Fibroblast of skin of right biceps (primary cell): Measurements from ENCODE around the gene GTF3C1.
"Not testable (repeated sequence)": the region's sequence is repeated elsewhere in the genome, so short reads cannot be mapped to it uniquely, and the experiment has no call there.

Experiments used
- DNase-seq: peaks from one replicate; pipeline ENCODE4 v3.0.0-alpha.2; 2013

GTF3C1 gene

DNA sequence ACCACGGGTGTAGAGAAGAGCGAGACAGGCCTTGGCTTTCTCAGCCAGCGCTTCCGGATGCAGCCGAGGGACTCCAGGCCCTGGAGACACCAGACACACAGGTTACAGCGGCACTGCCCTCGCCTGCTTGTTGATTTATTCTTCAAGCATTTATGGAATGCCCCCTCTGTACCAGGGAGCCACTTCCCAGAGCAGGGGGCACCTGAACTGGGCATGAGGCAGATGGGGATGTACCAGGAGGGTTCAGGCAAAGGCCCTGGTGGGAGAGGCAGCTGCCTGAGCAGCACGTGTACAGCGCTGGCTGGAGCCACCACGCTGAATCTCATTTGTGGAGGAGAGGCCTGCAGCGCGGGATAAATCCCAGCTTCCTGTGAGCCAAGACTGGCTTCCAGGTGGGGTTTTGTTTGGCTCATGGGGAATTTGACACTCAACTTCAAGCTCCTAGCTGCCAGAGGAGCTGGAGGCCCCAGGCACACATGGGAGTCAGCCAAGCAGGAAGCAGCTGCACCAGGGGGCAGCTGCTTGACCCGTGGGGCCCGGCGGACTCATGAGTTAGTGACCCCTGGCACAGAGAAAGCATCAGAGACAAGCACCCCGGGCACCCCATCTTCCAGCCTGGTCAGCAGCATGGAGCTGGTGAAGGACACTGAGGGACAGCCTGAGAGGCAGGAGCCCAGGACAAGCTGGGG lies 88.1 kb downstream of the GTF3C1 start:
- DNase-seq: no peak

DNA sequence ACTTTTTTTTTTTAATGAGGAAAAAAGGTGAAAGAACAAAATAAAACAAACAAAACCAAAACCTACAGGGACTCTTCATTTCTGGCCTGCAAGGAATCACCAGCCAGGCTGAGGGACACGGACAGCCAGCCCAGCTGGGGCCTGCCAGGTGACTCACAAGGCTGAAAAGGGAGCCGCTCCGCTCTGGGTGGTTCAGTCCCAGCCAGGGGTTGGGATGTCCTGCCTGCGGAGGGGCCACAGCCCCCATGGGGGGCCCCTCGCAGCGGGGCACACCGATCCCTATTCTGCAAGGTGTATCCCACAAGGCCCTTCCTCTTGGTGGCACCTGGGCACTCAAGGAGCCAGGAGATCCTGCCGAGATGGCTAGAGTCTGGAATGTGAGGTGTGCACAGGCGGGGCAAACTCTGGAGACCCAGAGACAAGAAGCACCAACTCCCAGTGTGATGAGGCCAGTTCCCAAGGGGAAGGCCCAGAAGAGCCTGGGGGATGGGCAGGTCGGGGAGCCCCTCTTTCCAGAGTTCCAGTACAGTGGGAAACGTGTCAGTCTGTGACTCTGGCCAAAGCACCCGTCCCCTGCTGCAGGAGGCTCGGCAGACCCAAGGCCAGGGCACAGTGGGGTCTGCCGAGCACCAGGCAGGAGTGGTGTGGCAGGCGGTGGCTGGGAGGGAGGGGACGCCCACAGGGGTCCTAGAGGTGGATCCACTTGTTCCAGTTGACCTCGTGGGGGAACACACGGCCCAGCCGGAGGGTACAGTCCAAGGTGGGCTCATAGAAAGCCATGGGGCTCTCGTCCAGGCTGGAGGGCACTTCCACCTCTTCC lies 88.8 kb downstream of the GTF3C1 start:
- no peak for DNase-seq

DNA sequence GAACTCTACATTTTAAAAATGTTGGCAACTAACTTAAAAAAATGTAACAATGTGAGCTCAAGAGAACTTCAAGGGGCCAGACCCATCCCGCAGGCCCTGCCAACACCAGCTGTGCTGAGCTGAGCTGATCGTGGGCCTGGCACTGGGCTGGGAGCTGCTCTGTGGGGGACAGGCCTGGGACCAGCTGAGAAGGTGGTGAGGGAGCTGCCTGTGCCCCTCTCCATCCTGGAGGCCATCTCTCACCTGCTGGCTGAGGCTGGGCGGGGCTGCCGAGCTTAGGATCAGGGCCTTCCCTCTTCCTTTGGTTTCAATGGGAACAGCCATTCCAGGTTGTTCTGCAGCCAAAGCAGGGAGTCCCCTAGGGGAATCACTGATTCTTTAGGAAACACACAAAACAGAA lies 89.5 kb downstream of the GTF3C1 start:
- no peak for DNase-seq

DNA sequence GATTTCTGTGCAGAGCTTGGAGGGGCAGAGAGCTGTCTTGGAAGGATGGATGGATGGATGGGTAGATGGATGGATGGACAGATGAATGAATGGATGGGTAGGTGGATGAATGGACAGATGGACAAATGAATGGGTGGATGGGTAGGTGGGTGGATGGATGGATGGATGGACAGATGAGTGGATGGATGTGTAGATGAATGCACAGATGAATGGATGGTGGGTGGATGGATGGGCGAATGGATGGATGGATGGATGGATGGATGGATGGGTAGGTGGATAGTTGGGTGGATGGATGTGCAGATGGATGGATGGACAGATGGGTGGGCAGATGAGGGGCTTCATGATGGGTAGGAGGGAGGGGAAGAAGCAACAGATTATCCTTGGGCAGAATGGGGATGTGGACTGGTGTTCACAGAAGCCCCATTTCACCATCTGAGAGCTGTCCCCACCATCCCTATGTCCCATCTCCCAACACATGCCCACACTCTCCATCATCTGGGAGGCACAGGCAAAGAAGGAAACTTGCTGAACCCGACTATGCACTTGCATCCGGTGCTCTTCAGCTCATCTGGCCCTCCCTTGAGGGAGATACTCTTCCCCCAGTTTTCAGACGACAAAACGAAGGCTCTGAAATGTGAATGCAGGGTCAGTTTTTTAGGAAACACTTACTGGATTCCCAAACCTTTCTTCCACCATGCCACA lies 90.6 kb downstream of the GTF3C1 start:
- DNase-seq: no peak

DNA sequence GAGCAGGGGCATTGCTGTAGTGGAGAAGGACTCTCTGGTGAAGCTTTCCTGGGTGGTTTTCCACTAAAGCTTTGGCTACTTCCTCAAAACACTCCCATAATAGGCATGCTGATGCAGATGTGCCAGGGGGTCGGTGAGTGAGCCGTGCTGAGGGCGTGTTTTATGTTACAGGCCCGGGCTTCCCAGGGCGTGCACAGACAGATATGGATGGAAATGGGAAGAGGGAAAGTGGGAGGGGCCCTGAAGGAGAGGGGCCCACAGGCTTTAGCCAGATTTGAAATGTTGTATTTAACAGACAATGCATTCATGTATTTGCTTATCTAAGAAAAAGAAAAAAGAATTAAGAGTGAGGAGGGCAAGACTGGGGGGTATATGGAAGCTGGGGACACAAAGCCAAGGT lies 91.5 kb downstream of the GTF3C1 start:
- no peak for DNase-seq

DNA sequence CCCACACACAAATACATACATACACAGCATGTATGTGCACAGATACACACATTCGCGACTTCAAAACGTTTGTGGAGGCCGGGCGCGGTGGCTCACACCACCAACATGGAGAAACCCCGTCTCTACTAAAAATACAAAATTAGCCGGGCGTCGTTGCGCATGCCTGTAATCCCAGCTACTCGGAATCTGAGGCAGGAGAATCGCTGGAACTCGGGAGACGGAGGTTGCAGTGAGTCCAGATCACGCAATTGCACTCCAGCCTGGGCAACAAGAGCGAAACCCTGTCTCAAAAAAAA lies 92.2 kb downstream of the GTF3C1 start:
- DNase-seq: not testable (repeated sequence)

DNA sequence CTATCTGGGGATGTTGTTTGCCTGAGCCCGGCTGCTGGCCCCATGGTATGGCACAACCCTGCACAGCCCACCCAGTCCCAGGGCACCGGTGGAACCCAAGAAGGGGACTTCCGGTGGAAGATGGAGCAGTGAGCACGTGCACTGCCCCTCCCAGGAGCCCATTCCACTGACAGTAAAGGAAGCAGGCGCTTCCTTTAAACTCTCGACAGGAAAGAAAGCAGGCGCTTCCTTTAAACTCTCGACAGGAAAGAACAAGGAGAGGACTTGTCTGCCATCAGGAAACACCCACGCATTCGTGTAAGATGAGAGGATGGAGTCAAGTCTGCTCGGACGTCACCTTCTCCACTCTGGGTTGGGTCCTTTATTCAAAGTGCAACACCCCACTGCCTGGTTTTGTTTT lies 94.0 kb downstream of the GTF3C1 start:
- DNase-seq: no peak

DNA sequence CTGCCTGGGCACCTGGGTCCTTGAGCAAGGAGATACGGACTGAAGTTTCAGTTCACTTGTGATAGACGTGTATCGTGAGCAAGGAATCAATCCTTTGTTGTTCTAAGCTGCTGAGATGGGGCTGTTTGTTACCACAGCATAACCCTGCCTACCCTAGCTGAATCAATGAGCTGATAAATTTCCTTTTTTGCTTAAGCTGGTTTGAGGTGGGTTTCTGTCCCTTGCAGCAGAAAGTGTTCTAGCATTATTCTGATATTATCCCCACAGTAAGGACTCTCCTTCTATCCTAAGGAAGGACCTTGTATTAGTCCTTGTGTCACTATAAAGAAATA lies 96.3 kb downstream of the GTF3C1 start:
- no peak for DNase-seq

DNA sequence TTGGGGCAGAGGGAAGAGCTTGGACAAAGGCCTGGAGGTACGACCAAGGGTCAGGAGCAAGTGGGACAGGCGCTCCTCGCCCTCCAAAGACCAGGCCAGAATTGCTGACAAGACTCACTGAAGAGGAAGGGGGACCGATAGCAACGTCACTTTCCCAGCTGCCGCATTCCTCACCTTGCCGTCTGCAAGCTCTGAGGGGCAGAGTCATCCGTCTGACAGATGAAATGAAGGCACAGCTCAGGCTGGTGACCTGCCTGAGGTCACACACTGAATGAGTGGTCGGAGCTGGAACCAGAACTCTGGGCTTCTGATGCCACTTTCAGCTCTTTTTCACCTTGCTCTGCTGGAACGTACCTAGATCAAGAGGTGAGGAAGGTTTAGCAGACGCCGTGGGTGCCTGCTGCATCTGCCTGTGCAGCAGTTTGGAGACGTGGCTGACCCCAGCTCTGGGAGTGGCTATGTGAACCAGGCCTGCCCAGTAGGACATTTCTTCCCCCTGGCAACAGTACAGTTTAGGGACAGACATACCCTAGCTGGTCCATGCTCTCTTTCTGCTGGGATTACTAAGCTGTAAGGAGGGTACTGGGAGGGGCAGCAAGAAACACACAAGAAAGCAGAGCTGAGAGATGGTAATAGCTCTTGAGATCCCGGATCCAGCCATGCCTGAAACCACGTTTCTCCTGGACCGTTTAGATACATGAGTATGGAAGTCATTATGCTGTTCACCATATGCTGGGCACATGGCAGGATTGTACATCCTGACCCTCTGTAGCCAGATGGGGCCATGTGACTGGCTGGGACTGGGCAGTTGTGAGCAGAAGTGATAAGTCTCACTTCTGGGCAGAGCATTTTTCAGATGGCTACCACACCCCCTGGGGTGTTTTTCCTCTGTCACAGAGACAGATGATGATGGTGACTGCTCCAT lies 96.9 kb downstream of the GTF3C1 start:
- no peak for DNase-seq

DNA sequence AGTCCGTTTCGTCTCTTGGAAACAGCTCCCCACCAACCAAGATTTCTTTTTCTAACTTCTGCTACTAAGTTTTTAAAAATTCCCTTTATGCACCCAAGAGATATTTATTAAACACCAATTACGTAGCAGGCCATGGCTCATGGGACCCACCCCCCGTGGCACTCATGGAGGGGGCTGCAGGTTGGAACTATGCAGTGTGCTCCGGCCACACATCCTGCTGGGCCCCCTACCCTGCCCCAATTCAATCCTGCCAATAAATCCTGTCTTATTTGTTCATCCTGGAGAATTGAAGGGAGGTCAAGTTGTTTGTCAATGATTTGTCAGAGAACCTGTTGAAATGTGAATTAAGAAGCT lies 99.5 kb downstream of the GTF3C1 start:
- no peak for DNase-seq

DNA sequence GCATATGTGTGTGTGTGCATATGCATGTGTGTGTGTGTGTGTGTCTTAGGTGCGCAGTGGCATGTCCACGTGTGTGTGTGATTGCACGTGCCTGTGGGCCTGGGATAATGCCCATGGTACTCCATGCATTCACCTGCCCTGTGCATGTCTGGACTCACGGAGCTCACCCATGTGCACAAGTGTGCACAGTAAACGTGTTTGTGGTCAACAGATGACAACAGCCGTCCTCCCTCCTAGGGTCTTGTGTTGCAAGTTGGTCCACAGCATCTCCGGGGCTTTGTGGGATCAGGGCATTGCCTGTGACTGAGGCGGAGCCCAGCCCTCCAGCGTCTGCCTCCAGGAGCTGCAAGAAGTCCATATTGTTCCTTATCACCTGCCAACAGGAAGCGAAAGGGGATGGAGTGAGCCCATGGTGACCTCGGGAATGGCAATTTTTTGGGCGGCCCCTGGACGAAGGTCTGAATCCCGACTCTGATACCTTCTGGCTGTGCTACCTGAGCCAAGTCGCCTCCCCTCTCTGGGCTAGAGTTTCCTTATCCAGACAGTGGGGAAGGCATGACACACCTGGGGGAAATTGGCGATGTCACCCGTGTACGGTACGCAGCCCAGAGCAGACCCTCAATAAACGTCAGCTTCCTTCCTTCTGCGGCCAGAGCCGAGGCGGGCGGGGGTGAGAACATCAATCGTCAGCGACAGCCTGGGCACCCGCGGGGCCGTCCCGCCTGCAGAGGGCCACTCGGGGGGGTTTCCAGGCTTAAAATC lies 100.1 kb downstream of the GTF3C1 start:
- DNase-seq: no peak

DNA sequence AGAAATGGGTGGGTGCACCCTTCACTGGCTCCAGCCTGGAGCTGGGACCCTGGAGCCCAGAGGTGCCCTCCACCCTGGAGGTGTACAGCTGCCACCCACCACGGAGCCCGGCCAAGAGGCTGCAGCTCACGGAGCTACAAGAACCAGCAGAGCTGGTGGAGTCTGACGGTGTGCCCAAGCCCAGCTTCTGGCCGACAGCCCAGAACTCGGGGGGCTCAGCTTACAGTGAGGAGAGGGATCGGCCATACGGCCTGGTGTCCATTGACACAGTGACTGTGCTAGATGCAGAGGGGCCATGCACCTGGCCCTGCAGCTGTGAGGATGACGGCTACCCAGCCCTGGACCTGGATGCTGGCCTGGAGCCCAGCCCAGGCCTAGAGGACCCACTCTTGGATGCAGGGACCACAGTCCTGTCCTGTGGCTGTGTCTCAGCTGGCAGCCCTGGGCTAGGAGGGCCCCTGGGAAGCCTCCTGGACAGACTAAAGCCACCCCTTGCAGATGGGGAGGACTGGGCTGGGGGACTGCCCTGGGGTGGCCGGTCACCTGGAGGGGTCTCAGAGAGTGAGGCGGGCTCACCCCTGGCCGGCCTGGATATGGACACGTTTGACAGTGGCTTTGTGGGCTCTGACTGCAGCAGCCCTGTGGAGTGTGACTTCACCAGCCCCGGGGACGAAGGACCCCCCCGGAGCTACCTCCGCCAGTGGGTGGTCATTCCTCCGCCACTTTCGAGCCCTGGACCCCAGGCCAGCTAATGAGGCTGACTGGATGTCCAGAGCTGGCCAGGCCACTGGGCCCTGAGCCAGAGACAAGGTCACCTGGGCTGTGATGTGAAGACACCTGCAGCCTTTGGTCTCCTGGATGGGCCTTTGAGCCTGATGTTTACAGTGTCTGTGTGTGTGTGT lies 100.9 kb downstream of the GTF3C1 start:
- no peak for DNase-seq

DNA sequence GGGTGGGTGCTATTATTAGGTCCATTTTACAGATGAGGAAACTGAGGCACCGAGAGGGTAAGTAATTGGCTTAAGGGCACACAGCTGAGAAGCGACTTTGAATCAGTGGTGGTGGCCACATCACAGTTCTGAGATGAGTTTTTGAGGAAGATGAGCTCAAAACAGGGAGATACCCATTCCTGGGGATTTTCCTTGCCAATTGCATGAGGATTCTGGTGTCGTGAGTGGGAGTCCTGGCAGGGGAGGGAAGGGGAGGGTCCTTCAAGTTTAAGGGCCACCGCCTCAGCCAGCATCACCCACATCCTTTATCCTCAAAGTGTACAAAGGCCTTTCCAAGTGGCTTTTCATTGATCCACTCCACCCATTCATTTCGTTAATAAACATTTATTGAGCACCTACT lies 102.4 kb downstream of the GTF3C1 start:
- DNase-seq: no peak

DNA sequence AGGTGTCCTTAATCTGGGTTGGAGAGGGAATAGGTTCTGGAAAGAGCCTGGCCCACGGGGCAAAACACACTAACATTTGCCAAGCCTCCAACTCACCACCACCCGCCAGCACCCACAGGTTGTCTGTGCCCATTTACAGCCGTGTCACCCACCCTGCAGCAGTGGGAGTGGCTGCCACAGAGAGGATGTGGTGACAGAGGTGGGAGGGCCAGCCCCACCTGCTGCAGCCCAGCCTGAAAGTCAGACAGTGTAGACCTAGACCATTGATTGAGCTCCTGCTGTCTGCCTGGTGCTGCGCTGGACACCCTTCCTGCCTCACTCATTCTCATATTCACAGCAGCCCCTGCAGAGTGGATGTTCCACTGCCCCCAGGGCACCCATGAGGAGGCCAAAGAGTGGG lies 103.0 kb downstream of the GTF3C1 start:
- no peak for DNase-seq

DNA sequence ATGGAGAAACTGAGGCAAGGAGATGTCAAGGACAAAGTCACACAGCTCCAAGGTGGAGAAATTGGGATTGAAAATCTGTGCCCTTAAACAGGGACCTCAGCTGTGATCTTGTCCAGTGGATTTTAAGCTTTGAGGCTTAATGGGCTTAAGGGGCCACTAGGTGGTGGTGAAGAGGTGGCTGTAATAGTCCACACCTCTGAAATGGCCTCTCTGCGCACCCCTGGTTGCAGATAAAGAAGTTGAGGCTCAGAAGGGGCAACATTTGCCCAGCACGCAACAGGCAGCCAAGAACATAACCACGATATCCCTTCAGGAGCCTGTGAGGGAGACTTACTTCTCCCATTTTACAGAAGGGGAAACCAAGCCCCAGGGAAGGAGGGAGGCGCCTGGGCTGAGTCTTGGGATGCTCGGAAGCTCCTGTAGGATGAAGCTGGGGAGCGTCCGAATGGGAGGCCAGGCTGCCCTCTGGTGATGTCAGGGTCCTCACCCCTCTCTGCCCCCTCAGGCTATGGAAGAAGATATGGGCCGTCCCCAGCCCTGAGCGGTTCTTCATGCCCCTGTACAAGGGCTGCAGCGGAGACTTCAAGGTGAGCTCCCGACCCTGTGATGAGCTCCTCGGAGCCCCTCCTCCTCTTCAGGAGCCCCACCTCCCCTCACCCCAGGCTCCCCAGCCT lies 104.1 kb downstream of the GTF3C1 start:
- DNase-seq: no peak

DNA sequence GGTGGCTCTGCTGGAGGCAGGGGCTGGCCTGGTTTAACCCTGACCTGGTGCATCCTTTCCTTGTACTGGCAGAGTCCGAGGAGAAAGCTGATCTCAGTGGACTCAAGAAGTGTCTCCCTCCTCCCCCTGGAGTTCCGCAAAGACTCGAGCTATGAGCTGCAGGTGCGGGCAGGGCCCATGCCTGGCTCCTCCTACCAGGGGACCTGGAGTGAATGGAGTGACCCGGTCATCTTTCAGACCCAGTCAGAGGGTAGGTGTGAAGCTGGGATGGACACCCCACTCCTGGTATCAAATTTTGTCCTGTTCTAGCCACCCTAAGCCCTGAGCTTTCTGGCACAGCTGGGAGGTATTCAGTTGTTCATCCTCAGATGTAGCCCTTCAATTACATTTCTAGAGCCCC lies 105.2 kb downstream of the GTF3C1 start:
- no peak for DNase-seq

DNA sequence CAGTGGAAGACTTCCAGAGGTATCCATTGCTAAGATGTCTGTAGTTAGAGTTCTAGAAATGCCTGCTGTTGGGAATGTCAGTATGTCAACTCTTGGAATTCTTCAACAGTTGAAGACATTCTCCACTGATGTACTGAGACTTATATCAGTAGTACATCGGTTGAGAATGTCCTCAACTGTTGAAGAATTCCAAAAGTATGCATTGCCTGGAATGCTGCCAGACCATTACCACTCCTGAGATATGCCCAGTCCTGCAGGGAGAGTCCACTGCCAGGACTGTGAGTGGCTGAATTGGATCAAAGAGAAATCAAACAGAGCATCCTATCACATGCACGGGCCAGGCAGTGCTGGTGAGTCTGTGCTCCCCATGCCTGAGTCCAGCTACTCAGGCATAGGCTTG lies 105.7 kb downstream of the GTF3C1 start:
- peak; percentile 72 for DNase-seq

DNA sequence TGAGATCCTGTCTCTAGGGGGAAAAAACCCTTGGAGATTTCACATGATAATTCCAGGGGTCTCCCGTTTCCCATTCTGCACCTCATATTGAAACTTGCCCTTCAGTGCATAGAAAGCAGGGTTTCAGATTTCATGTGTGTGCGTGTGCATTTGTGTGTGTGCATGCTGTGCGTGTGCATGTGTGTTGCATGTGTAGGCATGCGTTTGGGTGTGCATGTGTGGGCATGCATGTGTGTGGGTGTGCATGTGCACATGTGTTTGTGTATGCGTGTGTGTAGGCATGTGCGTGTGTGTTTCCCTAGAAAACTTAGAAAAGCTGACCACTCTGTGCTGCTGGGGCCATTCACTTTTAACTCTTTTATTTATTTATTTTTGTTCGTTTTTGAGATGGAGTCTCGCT lies 107.7 kb downstream of the GTF3C1 start:
- DNase-seq: no peak

DNA sequence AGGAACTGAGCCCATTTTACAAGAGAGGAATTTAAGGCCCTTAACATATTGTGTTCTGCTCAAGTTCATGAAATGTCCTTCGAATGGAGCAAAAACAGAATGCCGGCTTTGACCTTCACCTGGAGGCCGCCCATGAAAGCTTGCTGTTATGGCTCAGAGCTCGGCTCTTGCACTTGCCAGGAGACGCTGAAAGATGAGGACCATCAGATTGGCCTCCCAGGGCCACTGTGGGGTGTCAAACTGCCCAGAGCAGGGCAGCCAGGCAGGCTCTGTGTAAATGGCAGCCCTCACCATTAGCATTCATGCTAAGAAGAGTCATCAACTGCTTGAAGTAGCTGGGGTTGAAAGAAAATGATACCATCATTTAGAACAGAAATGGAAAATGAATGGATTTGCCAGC lies 108.4 kb downstream of the GTF3C1 start:
- DNase-seq: no peak

DNA sequence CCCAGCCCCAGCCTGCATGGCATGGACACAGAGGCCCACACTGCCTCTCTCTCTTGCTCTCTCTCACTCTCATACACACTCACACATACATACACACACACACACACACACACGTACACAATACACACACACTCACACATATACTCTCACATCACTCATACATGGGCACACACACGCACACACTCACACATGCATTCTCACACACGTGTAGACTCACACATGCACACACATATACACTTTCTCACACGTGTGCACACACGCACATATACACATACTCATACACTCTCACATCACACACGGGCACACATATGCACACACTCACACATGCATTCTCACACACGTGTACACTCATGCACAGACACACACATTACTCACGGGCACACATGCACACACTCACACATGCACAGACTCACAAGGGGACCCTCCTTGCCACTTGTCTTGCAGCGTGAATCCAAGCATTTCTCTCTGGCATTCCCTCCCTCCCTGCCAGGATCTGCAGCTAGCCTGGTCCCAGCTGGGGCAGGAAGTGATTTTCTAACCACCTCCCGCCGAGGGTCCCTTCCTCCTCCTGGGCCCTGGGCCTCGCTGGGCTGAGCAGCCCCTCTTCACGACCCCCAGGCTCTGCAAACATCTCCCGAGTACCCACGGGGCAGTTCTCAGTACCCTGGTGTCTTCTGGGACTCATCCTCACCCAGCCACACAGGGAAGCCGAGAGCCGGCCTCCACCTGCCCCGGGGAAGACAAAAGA lies 110.3 kb downstream of the GTF3C1 start:
- DNase-seq: no peak
